ENCODE measurements around the gene SHLD2. TPM values are rescaled to one million over a fixed set of nuclear protein-coding genes. Genes with fewer than 3 reads are reported as not detected.
"Not testable (repeated sequence)": the region's sequence is repeated elsewhere in the genome, so short reads cannot be mapped to it uniquely, and the experiment has no call there.

Gene SHLD2
- polyA plus RNA-seq, 2 donors, result 10.0 to 10.6 TPM

- not testable (repeated sequence) for H3K36me3 ChIP-seq (ENCODE audit: control insufficient read depth in 2 of 2, insufficient read depth in 2 of 2, low read length in 1 of 2)
Measured at GRCh38 chr10:87083576-87084290, 11.3 kb upstream of the SHLD2 start.

GRCh38 chr10:87084291-87084782 lies 10.7 kb upstream of the SHLD2 start:
- not testable (repeated sequence) for H3K4me3 ChIP-seq (ENCODE audit: low read depth in 1 of 2, low read length in 2 of 2); H3K9me3 ChIP-seq (ENCODE audit: control insufficient read depth in 2 of 2, insufficient read depth in 1 of 2, low read depth in 1 of 2, low read length in 1 of 2); H3K4me1 ChIP-seq (ENCODE audit: control insufficient read depth in 2 of 2, insufficient read depth in 2 of 2, low read length in 1 of 2); H3K27me3 ChIP-seq (ENCODE audit: control insufficient read depth in 1 of 2, insufficient read depth in 2 of 2, low read length in 2 of 2); H3K36me3 ChIP-seq (ENCODE audit: control insufficient read depth in 2 of 2, insufficient read depth in 2 of 2, low read length in 1 of 2); H3K27ac ChIP-seq (ENCODE audit: low read depth in 2 of 2, low read length in 1 of 2)

More at GRCh38 chr10:87083576-87084290, 11.3 kb upstream of the SHLD2 start:
- H3K4me1 ChIP-seq (ENCODE audit: control insufficient read depth in 2 of 2, insufficient read depth in 2 of 2, low read length in 1 of 2); H3K27me3 ChIP-seq (ENCODE audit: control insufficient read depth in 1 of 2, insufficient read depth in 2 of 2, low read length in 2 of 2); H3K9me3 ChIP-seq (ENCODE audit: control insufficient read depth in 2 of 2, insufficient read depth in 1 of 2, low read depth in 1 of 2, low read length in 1 of 2); H3K4me3 ChIP-seq (ENCODE audit: low read depth in 1 of 2, low read length in 2 of 2): not testable (repeated sequence)
- H3K27ac ChIP-seq (ENCODE audit: low read depth in 2 of 2, low read length in 1 of 2), result peak overlapping the region; percentile 55 to 64
- 34 to 35% methylated on average over 5 of the region's 5 CpGs for WGBS, 2 donors

- WGBS, 2 donors, result 93 to 95% methylated on average over 1 of the region's 1 CpG
- H3K27me3 ChIP-seq (ENCODE audit: control insufficient read depth in 1 of 2, insufficient read depth in 2 of 2, low read length in 2 of 2), result no peaks in the 10 kb centered on the region
- H3K4me1 ChIP-seq (ENCODE audit: control insufficient read depth in 2 of 2, insufficient read depth in 2 of 2, low read length in 1 of 2), result peaks cover 0 to 7% of the 10 kb centered on the region in 2 donors
- H3K36me3 ChIP-seq (ENCODE audit: control insufficient read depth in 2 of 2, insufficient read depth in 2 of 2, low read length in 1 of 2), result no peaks in the 10 kb centered on the region
- H3K27ac ChIP-seq (ENCODE audit: low read depth in 2 of 2, low read length in 1 of 2), result no peak overlapping the region
- H3K4me3 ChIP-seq (ENCODE audit: low read depth in 1 of 2, low read length in 2 of 2), result no peak overlapping the region
- no peaks in the 10 kb centered on the region for H3K9me3 ChIP-seq (ENCODE audit: control insufficient read depth in 2 of 2, insufficient read depth in 1 of 2, low read depth in 1 of 2, low read length in 1 of 2)
Measured at GRCh38 chr10:87085537-87085936, 9.5 kb upstream of the SHLD2 start.

GRCh38 chr10:87089746-87090145 lies 5.3 kb upstream of the SHLD2 start:
- Histone ChIP-seq H3K27me3 (ENCODE audit: control insufficient read depth in 1 of 2, insufficient read depth in 2 of 2, low read length in 2 of 2) (no peaks in the 10 kb centered on the region), H3K4me1 (ENCODE audit: control insufficient read depth in 2 of 2, insufficient read depth in 2 of 2, low read length in 1 of 2) (no peaks in the 10 kb centered on the region), H3K4me3 (ENCODE audit: low read depth in 1 of 2, low read length in 2 of 2) (no peak overlapping the region), H3K9me3 (ENCODE audit: control insufficient read depth in 2 of 2, insufficient read depth in 1 of 2, low read depth in 1 of 2, low read length in 1 of 2) (no peaks in the 10 kb centered on the region), H3K36me3 (ENCODE audit: control insufficient read depth in 2 of 2, insufficient read depth in 2 of 2, low read length in 1 of 2) (no peaks in the 10 kb centered on the region), H3K27ac (ENCODE audit: low read depth in 2 of 2, low read length in 1 of 2) (no peak overlapping the region)
- WGBS, 2 donors, result 69 to 84% methylated on average over 4 of the region's 4 CpGs

- no peaks in the 10 kb centered on the region for H3K36me3 ChIP-seq (ENCODE audit: control insufficient read depth in 2 of 2, insufficient read depth in 2 of 2, low read length in 1 of 2)
- WGBS, 2 donors, result 61 to 71% methylated on average over 4 of the region's 4 CpGs
- H3K27ac ChIP-seq (ENCODE audit: low read depth in 2 of 2, low read length in 1 of 2), result peak overlapping the region in 1 of 2 donors; percentile 1
- H3K4me3 ChIP-seq (ENCODE audit: low read depth in 1 of 2, low read length in 2 of 2), result no peak overlapping the region
- no peaks in the 10 kb centered on the region for H3K4me1 ChIP-seq (ENCODE audit: control insufficient read depth in 2 of 2, insufficient read depth in 2 of 2, low read length in 1 of 2)
- H3K9me3 ChIP-seq (ENCODE audit: control insufficient read depth in 2 of 2, insufficient read depth in 1 of 2, low read depth in 1 of 2, low read length in 1 of 2), result no peaks in the 10 kb centered on the region
- H3K27me3 ChIP-seq (ENCODE audit: control insufficient read depth in 1 of 2, insufficient read depth in 2 of 2, low read length in 2 of 2), result no peaks in the 10 kb centered on the region
Measured at GRCh38 chr10:87090779-87091178, 4.2 kb upstream of the SHLD2 start.

- 9 to 16% methylated on average over 7 of the region's 7 CpGs for WGBS, 2 donors
- H3K27ac ChIP-seq (ENCODE audit: low read depth in 2 of 2, low read length in 1 of 2), result peak overlapping the region; percentile 64 to 100
- peaks cover 0 to 3% of the 10 kb centered on the region in 2 donors for H3K36me3 ChIP-seq (ENCODE audit: control insufficient read depth in 2 of 2, insufficient read depth in 2 of 2, low read length in 1 of 2)
- H3K4me1 ChIP-seq (ENCODE audit: control insufficient read depth in 2 of 2, insufficient read depth in 2 of 2, low read length in 1 of 2), result no peaks in the 10 kb centered on the region
- H3K4me3 ChIP-seq (ENCODE audit: low read depth in 1 of 2, low read length in 2 of 2), result peak overlapping the region in 1 of 2 donors; percentile 68
- H3K9me3 ChIP-seq (ENCODE audit: control insufficient read depth in 2 of 2, insufficient read depth in 1 of 2, low read depth in 1 of 2, low read length in 1 of 2), result no peaks in the 10 kb centered on the region
- H3K27me3 ChIP-seq (ENCODE audit: control insufficient read depth in 1 of 2, insufficient read depth in 2 of 2, low read length in 2 of 2), result no peaks in the 10 kb centered on the region
Measured at GRCh38 chr10:87092376-87092860, 2.6 kb upstream of the SHLD2 start.

GRCh38 chr10:87092861-87093631 lies 2.0 kb upstream of the SHLD2 start:
- no peaks in the 10 kb centered on the region for H3K4me1 ChIP-seq (ENCODE audit: control insufficient read depth in 2 of 2, insufficient read depth in 2 of 2, low read length in 1 of 2)
- H3K27me3 ChIP-seq (ENCODE audit: control insufficient read depth in 1 of 2, insufficient read depth in 2 of 2, low read length in 2 of 2), result no peaks in the 10 kb centered on the region
- peak overlapping the region; percentile 86 to 100 for H3K27ac ChIP-seq (ENCODE audit: low read depth in 2 of 2, low read length in 1 of 2)
- peaks cover 0 to 3% of the 10 kb centered on the region in 2 donors for H3K36me3 ChIP-seq (ENCODE audit: control insufficient read depth in 2 of 2, insufficient read depth in 2 of 2, low read length in 1 of 2)
- H3K4me3 ChIP-seq (ENCODE audit: low read depth in 1 of 2, low read length in 2 of 2), result peak overlapping the region; percentile 36 to 68
- WGBS, 2 donors, result 3 to 4% methylated on average over 9 of the region's 9 CpGs
- H3K9me3 ChIP-seq (ENCODE audit: control insufficient read depth in 2 of 2, insufficient read depth in 1 of 2, low read depth in 1 of 2, low read length in 1 of 2), result no peaks in the 10 kb centered on the region

- peak overlapping the region; percentile 68 to 97 for H3K4me3 ChIP-seq (ENCODE audit: low read depth in 1 of 2, low read length in 2 of 2)
- H3K9me3 ChIP-seq (ENCODE audit: control insufficient read depth in 2 of 2, insufficient read depth in 1 of 2, low read depth in 1 of 2, low read length in 1 of 2), result no peaks in the 10 kb centered on the region
- H3K27ac ChIP-seq (ENCODE audit: low read depth in 2 of 2, low read length in 1 of 2), result peak overlapping the region; percentile 99 to 100
- peaks cover 0 to 3% of the 10 kb centered on the region in 2 donors for H3K36me3 ChIP-seq (ENCODE audit: control insufficient read depth in 2 of 2, insufficient read depth in 2 of 2, low read length in 1 of 2)
- no peaks in the 10 kb centered on the region for H3K27me3 ChIP-seq (ENCODE audit: control insufficient read depth in 1 of 2, insufficient read depth in 2 of 2, low read length in 2 of 2)
- H3K4me1 ChIP-seq (ENCODE audit: control insufficient read depth in 2 of 2, insufficient read depth in 2 of 2, low read length in 1 of 2), result no peaks in the 10 kb centered on the region
- 1% methylated on average over 33 to 39 of the region's 39 CpGs for WGBS, 2 donors
Measured at GRCh38 chr10:87093632-87094372, 1.2 kb upstream of the SHLD2 start.

GRCh38 chr10:87095236-87095945 lies 385 bp downstream of the SHLD2 start:
- WGBS, 2 donors, result 1% methylated on average over 50 to 60 of the region's 60 CpGs
- Histone ChIP-seq H3K4me1 (ENCODE audit: control insufficient read depth in 2 of 2, insufficient read depth in 2 of 2, low read length in 1 of 2) (no peaks in the 10 kb centered on the region), H3K9me3 (ENCODE audit: control insufficient read depth in 2 of 2, insufficient read depth in 1 of 2, low read depth in 1 of 2, low read length in 1 of 2) (no peaks in the 10 kb centered on the region), H3K27ac (ENCODE audit: low read depth in 2 of 2, low read length in 1 of 2) (peak overlapping the region; percentile 98 to 100), H3K4me3 (ENCODE audit: low read depth in 1 of 2, low read length in 2 of 2) (peak overlapping the region; percentile 68 to 76), H3K36me3 (ENCODE audit: control insufficient read depth in 2 of 2, insufficient read depth in 2 of 2, low read length in 1 of 2) (peaks cover 0 to 3% of the 10 kb centered on the region in 2 donors), H3K27me3 (ENCODE audit: control insufficient read depth in 1 of 2, insufficient read depth in 2 of 2, low read length in 2 of 2) (no peaks in the 10 kb centered on the region)

All from esophagus (tissue), 2 donors.